Body of pancreas (tissue), 4 donors: ENCODE results near the gene DLL4.

ENCODE experiments used
- CTCF ChIP-seq, 7 experiments: fragments of 450-650 bp in 4 of 7; fragments of 200-600 bp in 3 of 7; sonication (generic) in 3 of 7; IDR thresholded peaks; one replicate each; pipeline ENCODE4 v1.5.1; 2016 to 2019; ENCODE audit warnings: antibody characterized with exemption in 7 of 7
- POLR2A ChIP-seq, 3 donors: fragments of 450-650 bp; IDR thresholded peaks; one replicate each; pipeline ENCODE4 v1.6.1; 2016; ENCODE audit warnings: antibody characterized with exemption in 3 of 3, mild to moderate bottlenecking in 2 of 3

DNA sequence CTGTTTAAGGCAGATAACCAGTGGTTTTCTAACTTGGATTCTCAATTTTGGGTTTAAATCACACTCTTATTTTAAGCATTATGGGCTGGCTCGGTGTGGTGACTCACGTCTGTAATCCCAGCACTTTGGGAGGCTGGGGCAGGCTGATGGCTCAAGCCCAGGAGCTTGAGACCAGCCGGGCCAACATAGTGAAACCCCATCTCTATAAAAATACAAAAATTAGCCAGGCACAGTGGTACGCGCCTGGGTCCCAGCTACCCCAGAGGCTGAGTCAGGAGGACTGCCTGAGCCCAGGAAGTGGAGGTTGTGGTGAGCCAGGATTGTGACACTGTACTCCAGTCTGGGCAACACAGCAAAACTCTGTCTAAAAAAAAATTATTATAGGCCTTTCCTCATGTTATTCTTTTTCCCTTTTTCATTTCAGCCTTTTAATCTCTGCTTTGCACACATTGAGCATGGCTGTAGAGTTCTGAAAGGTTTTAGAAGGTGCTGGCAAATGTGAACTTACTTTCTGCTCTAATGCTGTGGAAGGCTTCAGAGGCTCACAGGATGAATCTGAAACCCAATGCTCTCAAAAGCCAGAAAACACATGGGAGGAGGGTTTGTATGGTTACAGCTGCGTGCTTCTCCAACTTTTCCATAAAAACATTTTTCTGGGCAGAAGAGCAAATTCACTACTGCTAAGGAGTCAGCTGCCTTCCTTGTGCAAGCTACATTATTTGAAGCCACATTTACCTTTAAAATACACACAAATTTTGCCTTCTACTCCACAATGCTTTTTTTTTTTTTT, 56.6 kb downstream of the DLL4 start:
- TF ChIP-seq CTCF (IDR thresholded peaks at IDR 0.05) (no peak), POLR2A (IDR thresholded peaks at IDR 0.05) (no peak)
